Parathyroid adenoma (tissue), 2 donors: Measurements from ENCODE around the gene ALDH3B2.

ENCODE experiments used
- H2AFZ ChIP-seq: fragments of 300-600 bp; sonication (generic); one replicate; pipeline ENCODE4 v1.7.0; 2017; ENCODE audit warnings: antibody characterized with exemption, mild to moderate bottlenecking
- H3K27ac ChIP-seq: fragments of 300-600 bp; sonication (generic); one replicate; pipeline ENCODE4 v1.7.0; 2017
- H3K27me3 ChIP-seq: fragments of 300-600 bp; sonication (generic); one replicate; pipeline ENCODE4 v1.7.0; 2017; ENCODE audit warnings: low read length; ENCODE audit not compliant: control insufficient read depth, insufficient read depth
- H3K36me3 ChIP-seq: fragments of 300-600 bp; sonication (generic); one replicate; pipeline ENCODE4 v1.7.0; 2017; ENCODE audit warnings: low read length; ENCODE audit not compliant: control insufficient read depth, insufficient read depth
- H3K4me1 ChIP-seq: fragments of 300-600 bp; sonication (generic); one replicate; pipeline ENCODE4 v1.7.0; 2017; ENCODE audit warnings: control low read depth
- H3K4me2 ChIP-seq: fragments of 300-600 bp; sonication (generic); one replicate; pipeline ENCODE4 v1.7.0; 2017; ENCODE audit warnings: low read length
- H3K4me3 ChIP-seq: fragments of 300-600 bp; sonication (generic); one replicate; pipeline ENCODE4 v1.7.0; 2017; ENCODE audit warnings: low read depth, low read length
- H3K79me2 ChIP-seq: fragments of 300-600 bp; sonication (generic); one replicate; pipeline ENCODE4 v1.7.0; 2017; ENCODE audit warnings: control low read depth
- H3K9ac ChIP-seq: fragments of 300-600 bp; sonication (generic); one replicate; pipeline ENCODE4 v1.7.0; 2017; ENCODE audit warnings: mild to moderate bottlenecking
- H3K9me3 ChIP-seq: fragments of 300-600 bp; sonication (generic); one replicate; pipeline ENCODE4 v1.7.0; 2017; ENCODE audit warnings: low read length; ENCODE audit not compliant: control insufficient read depth
- TF ChIP-seq, protein P1 (sequence below): fragments of 300-600 bp; sonication (generic); IDR thresholded peaks from one replicate; pipeline ENCODE4 v1.7.0; 2017; ENCODE audit warnings: antibody characterized with exemption, mild to moderate bottlenecking
- donor health status: primary hyperparathyroidism.

Gene ALDH3B2

DNA sequence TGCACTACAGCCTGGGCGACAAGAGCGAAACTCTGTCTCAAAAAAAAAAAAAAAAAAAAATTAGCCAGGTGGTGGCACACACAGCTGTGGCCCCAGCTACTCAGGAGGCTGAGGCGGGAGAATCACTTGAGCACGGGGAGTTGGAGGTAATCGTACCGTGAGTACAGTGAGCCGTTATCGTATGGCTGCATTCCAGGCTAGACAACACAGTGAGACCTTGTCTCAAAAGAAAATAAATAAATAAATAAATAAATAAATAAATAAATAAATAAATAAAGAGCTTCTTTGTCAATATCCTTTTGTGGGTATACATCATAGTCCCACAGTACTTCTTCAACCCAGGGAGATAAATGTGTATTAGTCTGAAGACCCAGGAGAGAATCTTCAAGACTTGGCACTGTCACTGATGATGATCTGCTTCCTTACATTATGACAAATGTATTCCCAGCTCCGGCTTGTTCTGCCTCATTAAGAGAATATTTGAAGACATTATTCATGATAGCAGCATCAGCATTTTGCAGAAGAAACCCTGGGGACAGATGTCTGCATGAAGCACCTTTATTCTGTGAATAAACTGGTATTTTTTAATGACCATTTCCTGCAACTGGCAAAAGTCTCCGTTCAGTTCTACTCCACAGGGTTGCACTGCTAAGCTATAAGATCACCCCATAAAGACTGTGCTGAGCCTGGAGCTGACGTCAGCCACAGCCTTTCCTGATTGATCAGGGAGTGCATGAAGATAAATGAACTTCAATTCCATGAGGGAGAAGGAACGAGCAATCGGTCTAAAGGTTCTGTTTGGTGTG is 22.2 kb downstream of the ALDH3B2 start:
- Histone ChIP-seq H3K9ac (no peak overlapping the region), H3K36me3 (no peaks in the 10 kb centered on the region), H3K4me3 (no peak overlapping the region), H3K4me1 (no peaks in the 10 kb centered on the region), H3K9me3 (no peaks in the 10 kb centered on the region), H3K79me2 (no peaks in the 10 kb centered on the region), H3K27ac (no peak overlapping the region), H3K27me3 (no peaks in the 10 kb centered on the region), H2AFZ (no peak overlapping the region), H3K4me2 (no peak overlapping the region)
- TF ChIP-seq, protein P1, sequence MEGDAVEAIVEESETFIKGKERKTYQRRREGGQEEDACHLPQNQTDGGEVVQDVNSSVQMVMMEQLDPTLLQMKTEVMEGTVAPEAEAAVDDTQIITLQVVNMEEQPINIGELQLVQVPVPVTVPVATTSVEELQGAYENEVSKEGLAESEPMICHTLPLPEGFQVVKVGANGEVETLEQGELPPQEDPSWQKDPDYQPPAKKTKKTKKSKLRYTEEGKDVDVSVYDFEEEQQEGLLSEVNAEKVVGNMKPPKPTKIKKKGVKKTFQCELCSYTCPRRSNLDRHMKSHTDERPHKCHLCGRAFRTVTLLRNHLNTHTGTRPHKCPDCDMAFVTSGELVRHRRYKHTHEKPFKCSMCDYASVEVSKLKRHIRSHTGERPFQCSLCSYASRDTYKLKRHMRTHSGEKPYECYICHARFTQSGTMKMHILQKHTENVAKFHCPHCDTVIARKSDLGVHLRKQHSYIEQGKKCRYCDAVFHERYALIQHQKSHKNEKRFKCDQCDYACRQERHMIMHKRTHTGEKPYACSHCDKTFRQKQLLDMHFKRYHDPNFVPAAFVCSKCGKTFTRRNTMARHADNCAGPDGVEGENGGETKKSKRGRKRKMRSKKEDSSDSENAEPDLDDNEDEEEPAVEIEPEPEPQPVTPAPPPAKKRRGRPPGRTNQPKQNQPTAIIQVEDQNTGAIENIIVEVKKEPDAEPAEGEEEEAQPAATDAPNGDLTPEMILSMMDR = no peak

DNA sequence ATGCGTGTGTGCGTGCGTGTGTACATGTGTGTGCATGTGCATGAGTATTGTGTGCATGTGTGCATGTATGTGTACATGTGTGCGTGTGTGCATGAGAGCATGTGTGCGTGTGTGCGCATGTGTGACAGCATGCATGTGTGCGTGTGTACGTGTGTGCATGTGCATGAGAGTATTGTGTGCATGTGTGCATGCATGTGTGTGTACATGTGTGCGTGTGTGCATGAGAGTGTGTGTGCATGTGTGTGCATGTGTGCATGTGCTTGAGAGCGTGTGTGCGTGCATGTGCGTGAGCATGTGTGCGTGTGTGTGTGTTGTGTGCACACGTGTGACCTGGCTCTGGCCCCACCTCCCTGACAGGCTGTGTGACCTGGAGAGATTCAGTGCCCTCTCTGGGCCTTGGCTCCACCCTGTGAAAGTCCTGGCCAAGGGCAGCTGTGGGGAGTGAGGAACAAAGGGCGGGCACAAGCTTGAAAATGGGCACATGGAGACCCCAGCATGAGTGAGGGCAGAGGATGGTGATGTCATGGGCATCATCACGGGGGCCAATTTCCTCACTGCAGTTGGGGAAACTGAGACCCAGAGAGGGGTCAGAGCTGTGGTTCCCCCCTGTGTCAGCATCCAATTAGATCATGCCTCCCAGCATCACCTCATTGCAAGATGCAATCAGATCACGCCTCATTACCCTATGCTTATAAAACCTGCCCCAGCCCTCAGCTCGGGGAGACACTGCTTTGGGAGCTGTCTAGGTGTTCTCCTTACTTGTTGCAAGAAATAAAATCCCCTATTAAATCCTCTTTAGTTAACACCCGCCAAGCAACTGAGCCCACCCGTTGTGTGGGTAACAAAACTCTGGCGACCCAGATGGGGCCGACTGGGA is 24.6 kb downstream of the ALDH3B2 start:
- Histone ChIP-seq H3K9ac (no peak overlapping the region), H3K36me3 (no peaks in the 10 kb centered on the region), H3K4me1 (no peaks in the 10 kb centered on the region), H2AFZ (no peak overlapping the region), H3K4me2 (no peak overlapping the region), H3K4me3 (no peak overlapping the region), H3K9me3 (no peaks in the 10 kb centered on the region), H3K27me3 (no peaks in the 10 kb centered on the region), H3K79me2 (no peaks in the 10 kb centered on the region), H3K27ac (no peak overlapping the region)
- TF ChIP-seq, protein P1 = no peak

GRCh38 chr11:67648796-67649613 is 25.4 kb downstream of the ALDH3B2 start:
- TF ChIP-seq, protein P1 = no peak
- H3K36me3 ChIP-seq = no peaks in the 10 kb centered on the region
- H3K27me3 ChIP-seq = no peaks in the 10 kb centered on the region

GRCh38 chr11:67648140-67648795 is 26.2 kb downstream of the ALDH3B2 start:
- H3K4me2 ChIP-seq = no peak overlapping the region

More at GRCh38 chr11:67648796-67649613, 25.4 kb downstream of the ALDH3B2 start:
- Histone ChIP-seq H3K79me2 (no peaks in the 10 kb centered on the region), H3K9ac (no peak overlapping the region), H3K4me1 (no peaks in the 10 kb centered on the region), H3K4me3 (no peak overlapping the region), H3K27ac (no peak overlapping the region), H2AFZ (no peak overlapping the region), H3K4me2 (no peak overlapping the region), H3K9me3 (no peaks in the 10 kb centered on the region)

More at GRCh38 chr11:67648140-67648795, 26.2 kb downstream of the ALDH3B2 start:
- no peak overlapping the region for H3K4me3 ChIP-seq
- H3K9me3 ChIP-seq = no peaks in the 10 kb centered on the region
- H3K79me2 ChIP-seq = no peaks in the 10 kb centered on the region
- no peaks in the 10 kb centered on the region for H3K27me3 ChIP-seq
- TF ChIP-seq, protein P1 = no peak
- H2AFZ ChIP-seq = no peak overlapping the region
- no peak overlapping the region for H3K9ac ChIP-seq
- H3K36me3 ChIP-seq = no peaks in the 10 kb centered on the region
- H3K27ac ChIP-seq = no peak overlapping the region
- H3K4me1 ChIP-seq = no peaks in the 10 kb centered on the region
